Muscle of leg (tissue), 11 donors: ENCODE results near the gene TLR2. TPM values are rescaled to one million over a fixed set of nuclear protein-coding genes. Genes with fewer than 3 reads are reported as not detected.

Experiments
- DNase-seq: peaks from one replicate; pipeline ENCODE4 v3.0.0; 2013
- H3K27ac ChIP-seq: one replicate; pipeline ENCODE4 v1.5.1; 2013; ENCODE audit warnings: mild to moderate bottlenecking, low read length, control low read depth
- H3K27me3 ChIP-seq: one replicate; pipeline ENCODE4 v1.6.1; 2013; ENCODE audit warnings: low read length; ENCODE audit not compliant: control insufficient read depth, insufficient read depth
- H3K36me3 ChIP-seq: one replicate; pipeline ENCODE4 v1.6.1; 2013; ENCODE audit warnings: low read length; ENCODE audit not compliant: control insufficient read depth, insufficient read depth
- H3K4me1 ChIP-seq: one replicate; pipeline ENCODE4 v1.6.1; 2013; ENCODE audit warnings: low read length; ENCODE audit not compliant: control insufficient read depth, insufficient read depth
- H3K4me3 ChIP-seq: one replicate; pipeline ENCODE4 v1.5.1; 2013; ENCODE audit warnings: low read length, control low read depth
- H3K9me3 ChIP-seq: replicated peaks from 2 replicates; pipeline ENCODE4 v1.6.1; 2013; ENCODE audit warnings: low read depth, low read length; ENCODE audit not compliant: control insufficient read depth
- WGBS: methylation state at CpG from one replicate; pipeline ENCODE4 v1.1.5; 2013; ENCODE audit warnings: missing lambda C conversion rate; ENCODE audit not compliant: insufficient coverage; 5-methylcytosine and 5-hydroxymethylcytosine counted together
- polyA plus RNA-seq, 8 donors: library from polyadenylated mRNA; unstranded; fragments of 120-200 nt; gene quantifications; one replicate each; pipeline versions ENCODE4 v1.2.1 to v1.2.3, GENCODE V29; 2013; ENCODE audit warnings: inconsistent platforms in 1 of 8, low replicate concordance in 1 of 8; ENCODE audit not compliant: insufficient read length in 8 of 8, insufficient read depth in 1 of 8
- total RNA-seq: library from RNA; stranded (reverse); fragments of 120-200 nt; gene quantifications from one replicate; pipeline ENCODE4 v1.2.4, GENCODE V29; 2013

TLR2 gene
- total and polyA plus RNA-seq, 9 donors: 1.5 to 3.6 (median 2.5) TPM

GRCh38 chr4:153728151-153728550, 44.1 kb downstream of the TLR2 start:
- Histone ChIP-seq H3K4me1 (peaks cover 3% of the 10 kb centered on the region), H3K4me3 (no peak overlapping the region), H3K27me3 (no peaks in the 10 kb centered on the region), H3K9me3 (no peaks in the 10 kb centered on the region), H3K36me3 (no peaks in the 10 kb centered on the region), H3K27ac (no peak overlapping the region)
- no CpG with 5 or more reads among the region's 5 CpGs for WGBS
- no peak for DNase-seq

DNA sequence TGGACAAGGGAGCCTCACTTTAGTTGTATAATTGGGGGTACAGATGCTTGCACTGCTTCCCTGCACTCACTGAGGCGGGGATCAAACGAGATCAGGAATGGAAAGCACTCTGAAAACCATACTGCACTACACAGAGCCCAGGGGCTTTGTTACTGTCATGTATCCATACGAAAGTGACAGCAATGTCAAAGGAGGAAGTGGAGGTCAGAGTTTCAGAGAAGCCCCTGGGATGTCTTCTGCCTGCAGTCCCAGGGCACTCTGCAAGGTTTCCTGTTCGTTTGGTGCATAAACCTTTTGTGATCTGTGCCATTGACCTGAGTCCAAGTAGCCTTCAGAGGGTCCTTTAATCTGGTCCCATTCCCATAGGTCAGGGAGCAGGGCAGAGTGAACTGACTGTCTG, 44.6 kb downstream of the TLR2 start:
- H3K9me3 ChIP-seq: no peaks in the 10 kb centered on the region
- 63% methylated on average over 1 of the region's 4 CpGs for WGBS
- no peaks in the 10 kb centered on the region for H3K36me3 ChIP-seq
- DNase-seq: no peak
- peaks cover 3% of the 10 kb centered on the region for H3K4me1 ChIP-seq
- no peaks in the 10 kb centered on the region for H3K27me3 ChIP-seq
- H3K27ac ChIP-seq: no peak overlapping the region
- H3K4me3 ChIP-seq: no peak overlapping the region

- H3K36me3 ChIP-seq: no peaks in the 10 kb centered on the region
- no peaks in the 10 kb centered on the region for H3K4me1 ChIP-seq
- H3K27me3 ChIP-seq: no peaks in the 10 kb centered on the region
- H3K4me3 ChIP-seq: no peak overlapping the region
- H3K9me3 ChIP-seq: no peaks in the 10 kb centered on the region
- WGBS: 83% methylated on average over 1 of the region's 2 CpGs
- DNase-seq: peak; percentile 45
- H3K27ac ChIP-seq: peak overlapping the region; percentile 22
These were observed 45.8 kb downstream of the TLR2 start for GRCh38 chr4:153729895-153730294.

GRCh38 chr4:153731239-153731638, 47.2 kb downstream of the TLR2 start:
- Histone ChIP-seq H3K9me3 (no peaks in the 10 kb centered on the region), H3K27me3 (no peaks in the 10 kb centered on the region), H3K27ac (no peak overlapping the region), H3K36me3 (no peaks in the 10 kb centered on the region), H3K4me1 (no peaks in the 10 kb centered on the region), H3K4me3 (no peak overlapping the region)
- no CpG with 5 or more reads among the region's 3 CpGs for WGBS
- DNase-seq: peak; percentile 47

GRCh38 chr4:153733751-153734448, 49.8 kb downstream of the TLR2 start:
- Histone ChIP-seq H3K27ac (no peak overlapping the region), H3K4me3 (no peak overlapping the region), H3K9me3 (no peaks in the 10 kb centered on the region), H3K36me3 (no peaks in the 10 kb centered on the region), H3K27me3 (no peaks in the 10 kb centered on the region), H3K4me1 (no peaks in the 10 kb centered on the region)
- DNase-seq: no peak
- no CpG with 5 or more reads among the region's 4 CpGs for WGBS

DNA sequence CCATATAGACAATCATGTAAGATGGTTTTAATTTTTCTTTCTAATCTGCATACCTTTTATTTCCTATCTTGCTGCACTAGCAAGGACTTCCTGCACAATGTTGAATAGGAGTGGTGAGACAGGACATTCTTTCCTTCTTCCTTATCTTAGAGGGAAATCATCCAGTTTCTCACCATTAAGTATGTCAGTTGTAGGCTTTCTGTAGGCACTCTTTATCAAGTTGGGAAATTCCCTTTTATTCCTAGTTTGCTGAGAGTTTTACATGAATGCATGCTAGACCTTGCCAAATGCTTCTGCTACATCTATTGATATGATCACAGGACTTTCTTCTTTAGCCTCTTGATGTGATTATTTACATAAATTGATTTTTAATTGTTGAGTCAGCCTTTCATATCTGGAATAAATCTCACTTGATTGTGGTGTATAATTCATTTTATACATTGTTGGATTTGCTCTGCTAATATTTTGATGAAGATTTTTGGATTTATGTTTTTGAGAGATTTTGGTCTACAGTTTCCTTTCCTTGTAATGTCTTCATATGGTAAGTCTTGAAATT, 51.9 kb downstream of the TLR2 start:
- Histone ChIP-seq H3K9me3 (peaks cover 3% of the 10 kb centered on the region), H3K27me3 (no peaks in the 10 kb centered on the region), H3K36me3 (no peaks in the 10 kb centered on the region), H3K4me3 (no peak overlapping the region), H3K4me1 (no peaks in the 10 kb centered on the region), H3K27ac (no peak overlapping the region)
- no peak for DNase-seq

- DNase-seq: no peak
- no peak overlapping the region for H3K4me3 ChIP-seq
- H3K4me1 ChIP-seq: no peaks in the 10 kb centered on the region
- WGBS: no CpG with 5 or more reads among the region's 2 CpGs
- no peaks in the 10 kb centered on the region for H3K36me3 ChIP-seq
- H3K27me3 ChIP-seq: no peaks in the 10 kb centered on the region
- peaks cover 5% of the 10 kb centered on the region for H3K9me3 ChIP-seq
- H3K27ac ChIP-seq: no peak overlapping the region
These were observed 57.5 kb downstream of the TLR2 start for GRCh38 chr4:153741541-153741940.

- no peak for DNase-seq
- Histone ChIP-seq H3K27ac (no peak overlapping the region), H3K4me1 (no peaks in the 10 kb centered on the region), H3K4me3 (no peak overlapping the region), H3K9me3 (peaks cover 5% of the 10 kb centered on the region), H3K27me3 (no peaks in the 10 kb centered on the region), H3K36me3 (no peaks in the 10 kb centered on the region)
These were observed 61.6 kb downstream of the TLR2 start for GRCh38 chr4:153745651-153746050.

DNA sequence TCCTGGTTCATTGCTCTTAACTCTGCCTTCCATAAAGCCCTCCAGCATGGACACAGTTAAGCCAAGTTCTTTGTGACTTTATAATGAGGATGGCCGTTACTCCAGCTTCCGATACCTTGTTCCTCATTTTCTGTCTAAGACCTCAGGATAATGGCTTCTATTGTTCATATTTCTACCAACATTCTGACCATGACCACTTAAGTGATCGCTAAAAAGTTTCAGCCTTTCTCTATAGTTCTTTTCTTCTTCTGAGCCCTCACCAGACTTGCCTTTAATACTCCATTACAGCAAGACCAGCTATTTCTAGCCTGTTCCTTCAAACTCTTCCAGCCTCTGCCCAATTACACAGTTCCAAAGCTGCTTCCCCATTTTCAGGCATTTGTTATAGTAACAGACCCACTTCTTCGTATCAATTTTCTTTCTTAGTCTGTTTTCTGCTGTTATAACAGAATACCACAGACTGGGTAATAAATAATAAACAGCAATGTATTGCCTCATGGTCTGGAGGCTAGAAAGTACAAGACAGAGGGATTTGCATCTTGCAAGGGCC, 63.4 kb downstream of the TLR2 start:
- H3K27me3 ChIP-seq: no peaks in the 10 kb centered on the region
- DNase-seq: no peak
- H3K36me3 ChIP-seq: no peaks in the 10 kb centered on the region
- 60% methylated on average over 3 of the region's 4 CpGs for WGBS
- no peaks in the 10 kb centered on the region for H3K4me1 ChIP-seq
- H3K4me3 ChIP-seq: no peak overlapping the region
- H3K9me3 ChIP-seq: no peaks in the 10 kb centered on the region
- no peak overlapping the region for H3K27ac ChIP-seq

- Histone ChIP-seq H3K27me3 (no peaks in the 10 kb centered on the region), H3K36me3 (no peaks in the 10 kb centered on the region), H3K4me1 (no peaks in the 10 kb centered on the region), H3K4me3 (no peak overlapping the region), H3K27ac (no peak overlapping the region), H3K9me3 (no peaks in the 10 kb centered on the region)
- WGBS: 86% methylated on average over 6 of the region's 6 CpGs
- no peak for DNase-seq
These were observed 64.3 kb downstream of the TLR2 start for GRCh38 chr4:153748378-153748777.
